ENCODE data around the gene FNBP1L.
"Not testable (repeated sequence)": the region's sequence is repeated elsewhere in the genome, so short reads cannot be mapped to it uniquely, and the experiment has no call there.

FNBP1L gene

DNA sequence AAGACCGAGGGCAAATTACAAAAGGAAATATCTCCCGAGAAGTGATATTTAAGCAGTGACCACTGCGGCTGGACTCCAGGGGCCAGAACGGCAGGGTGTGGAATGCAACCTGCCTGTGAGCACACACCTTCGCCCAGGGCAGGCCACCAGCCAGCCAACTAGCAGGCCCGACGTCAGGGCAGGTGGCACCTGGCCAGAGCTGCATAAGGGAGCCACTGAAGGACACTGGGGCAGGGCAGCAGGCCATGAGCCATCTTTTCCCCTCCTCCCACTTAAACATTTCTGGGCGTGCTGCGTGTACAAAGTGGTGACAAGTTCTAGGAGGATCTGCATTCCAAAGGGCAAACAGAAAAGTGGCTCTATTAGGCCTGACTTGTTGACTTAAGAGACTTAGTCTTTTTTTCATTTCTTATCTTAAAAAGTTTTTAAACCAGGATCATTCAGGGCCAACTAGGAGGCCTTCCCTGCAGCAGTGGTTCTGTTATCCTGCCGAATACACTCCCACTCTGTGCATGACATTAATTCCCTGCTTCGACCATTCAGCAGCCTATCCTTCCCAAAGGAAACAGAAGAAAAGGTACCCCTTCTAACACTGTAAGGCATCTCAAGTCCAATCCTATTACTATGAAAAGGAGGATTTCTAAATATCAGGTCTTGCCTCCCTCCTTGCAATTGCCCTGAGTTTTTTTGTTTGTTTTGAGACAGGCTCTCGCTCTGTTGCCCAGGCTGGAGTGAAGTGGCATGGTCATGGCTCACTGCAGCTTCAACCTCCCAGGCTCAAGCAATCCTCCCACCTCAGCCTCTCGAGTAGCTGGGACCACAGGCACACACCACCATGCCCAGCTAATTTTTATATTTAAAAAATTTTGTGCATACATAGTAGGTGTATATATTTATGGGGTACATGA is 137.4 kb downstream of the FNBP1L start:
- H3K27ac ChIP-seq, result peak overlapping the region; percentile 98
- TF ChIP-seq ZFX (IDR thresholded peaks at IDR 0.05), result no peak
- no peak for TF ChIP-seq CTCF (conservative IDR thresholded peaks at IDR 0.05)

DNA sequence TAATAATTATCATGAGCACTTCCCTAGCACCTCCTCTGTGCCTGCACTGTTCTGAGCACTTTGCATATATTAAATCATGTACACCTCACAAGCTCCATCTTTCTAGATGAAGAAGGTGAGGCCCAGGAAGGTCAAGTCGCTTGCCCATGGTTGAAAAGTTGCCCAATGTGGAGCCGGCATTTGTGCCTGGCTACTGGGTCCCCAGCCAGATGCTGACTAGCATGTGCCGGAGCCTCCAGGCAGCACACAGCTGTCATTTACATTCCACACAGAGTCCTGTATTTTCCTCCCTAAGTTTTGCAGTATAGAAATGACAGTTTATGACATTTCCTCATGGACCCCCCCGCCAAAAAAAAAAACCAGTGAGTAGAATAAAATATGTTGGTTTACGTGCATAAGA is 139.4 kb downstream of the FNBP1L start:
- H3K27ac ChIP-seq, result peak overlapping the region; percentile 41
- TF ChIP-seq ZFX (IDR thresholded peaks at IDR 0.05) (no peak), CTCF (conservative IDR thresholded peaks at IDR 0.05) (no peak)

- TF ChIP-seq CTCF (conservative IDR thresholded peaks at IDR 0.05) (no peak), ZFX (IDR thresholded peaks at IDR 0.05) (no peak)
- no peak overlapping the region for H3K27ac ChIP-seq
These were observed 140.3 kb downstream of the FNBP1L start for GRCh38 chr1:93588206-93588605.

- no peak for TF ChIP-seq ZFX (IDR thresholded peaks at IDR 0.05)
- no peak for TF ChIP-seq CTCF (conservative IDR thresholded peaks at IDR 0.05)
These were observed 141.0 kb downstream of the FNBP1L start for GRCh38 chr1:93588955-93589354.

GRCh38 chr1:93591291-93591675 is 143.4 kb downstream of the FNBP1L start:
- H3K27ac ChIP-seq, result not testable (repeated sequence)

More at GRCh38 chr1:93588955-93589354, 141.0 kb downstream of the FNBP1L start:
- H3K27ac ChIP-seq, result no peak overlapping the region

DNA sequence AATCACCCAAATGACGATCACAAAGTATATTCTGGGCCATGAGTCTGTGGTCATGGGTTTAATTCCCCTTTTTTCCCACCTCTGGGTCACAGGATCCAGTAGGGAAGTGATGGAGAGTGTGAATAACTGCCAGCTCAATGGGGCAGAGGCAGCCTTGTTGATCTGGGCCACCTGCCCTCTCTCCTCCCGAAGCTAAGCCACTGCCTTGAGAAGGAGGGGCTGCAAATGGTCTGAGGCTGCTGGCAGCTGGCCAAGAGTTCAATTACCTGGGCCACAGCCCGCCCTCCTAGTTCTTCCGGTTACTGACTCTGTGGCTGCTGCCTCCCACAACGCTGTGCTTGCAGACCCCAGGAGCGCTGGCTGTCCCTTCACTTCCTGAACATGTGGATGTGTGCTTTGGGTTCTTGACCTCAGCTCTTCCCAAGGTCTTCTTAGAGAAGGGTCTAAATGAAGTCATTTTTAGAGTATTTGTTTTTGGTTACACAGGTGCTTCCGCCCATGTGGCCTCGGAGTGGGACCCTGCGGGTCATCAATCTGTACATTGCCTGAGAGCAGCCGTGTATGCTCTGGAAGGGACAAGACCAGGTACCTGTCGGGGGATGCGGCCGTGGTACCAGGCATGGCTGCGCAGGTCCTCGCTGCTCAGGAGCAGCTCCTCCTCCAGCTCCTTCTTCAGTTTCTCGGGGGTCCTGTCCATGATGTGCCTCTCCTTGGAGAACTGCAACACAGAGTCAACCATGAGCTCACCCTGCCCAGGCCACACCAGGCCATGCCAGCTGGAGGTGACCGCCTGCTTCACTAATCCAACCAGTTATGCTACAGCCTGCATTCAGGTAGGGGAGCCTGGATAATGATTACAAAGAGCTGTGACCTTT is 144.0 kb downstream of the FNBP1L start:
- TF ChIP-seq CTCF (conservative IDR thresholded peaks at IDR 0.05) (no peak), ZFX (IDR thresholded peaks at IDR 0.05) (no peak)
- no peak overlapping the region for H3K27ac ChIP-seq

DNA sequence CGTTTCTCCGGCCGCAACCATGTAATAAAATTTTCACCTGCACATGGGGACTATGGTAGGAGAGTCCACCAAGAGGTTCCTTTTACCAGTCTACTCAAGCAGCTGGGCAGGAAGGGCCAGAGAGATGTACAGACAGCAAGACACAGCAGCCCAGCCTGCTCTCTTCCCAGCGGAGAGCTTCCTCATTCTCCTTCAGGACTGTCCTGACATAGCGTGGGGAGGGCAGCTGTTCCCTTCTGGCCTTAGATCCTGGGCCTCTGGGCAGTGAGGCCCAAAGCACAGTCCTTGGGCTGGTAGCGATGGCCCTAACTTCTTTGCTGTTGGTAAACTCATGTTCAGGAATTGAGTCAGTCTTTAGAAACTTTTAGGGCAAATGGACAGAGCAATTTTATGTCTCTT is 144.6 kb downstream of the FNBP1L start:
- H3K27ac ChIP-seq, result no peak overlapping the region
- TF ChIP-seq ZFX (IDR thresholded peaks at IDR 0.05) (no peak), CTCF (conservative IDR thresholded peaks at IDR 0.05) (no peak)

Measured in C4-2B (cell line).